ENCODE data around the gene CEP250.
"Not testable (repeated sequence)": the region's sequence is repeated elsewhere in the genome, so short reads cannot be mapped to it uniquely, and the experiment has no call there.

Gene CEP250

DNA sequence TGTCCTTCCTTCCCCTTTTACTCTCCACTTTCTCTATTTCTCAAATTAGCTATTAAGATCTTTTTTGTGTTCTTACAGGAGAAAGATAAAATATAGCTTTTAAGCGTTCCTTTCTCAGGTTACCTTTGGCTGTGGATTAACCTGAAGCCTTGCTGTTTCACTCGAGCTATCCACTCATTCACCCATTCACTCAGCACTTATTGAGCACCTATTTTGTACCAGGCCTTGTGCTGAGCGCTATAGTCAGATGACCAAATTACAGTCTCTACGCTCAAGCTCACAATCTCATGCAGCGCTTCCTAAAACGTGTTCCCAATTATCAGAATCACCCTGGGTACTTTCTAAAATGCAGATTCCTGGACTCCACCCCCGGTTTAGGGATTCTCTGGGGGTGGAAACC, 1.8 kb upstream of the CEP250 start:
- TF ChIP-seq, protein P1, sequence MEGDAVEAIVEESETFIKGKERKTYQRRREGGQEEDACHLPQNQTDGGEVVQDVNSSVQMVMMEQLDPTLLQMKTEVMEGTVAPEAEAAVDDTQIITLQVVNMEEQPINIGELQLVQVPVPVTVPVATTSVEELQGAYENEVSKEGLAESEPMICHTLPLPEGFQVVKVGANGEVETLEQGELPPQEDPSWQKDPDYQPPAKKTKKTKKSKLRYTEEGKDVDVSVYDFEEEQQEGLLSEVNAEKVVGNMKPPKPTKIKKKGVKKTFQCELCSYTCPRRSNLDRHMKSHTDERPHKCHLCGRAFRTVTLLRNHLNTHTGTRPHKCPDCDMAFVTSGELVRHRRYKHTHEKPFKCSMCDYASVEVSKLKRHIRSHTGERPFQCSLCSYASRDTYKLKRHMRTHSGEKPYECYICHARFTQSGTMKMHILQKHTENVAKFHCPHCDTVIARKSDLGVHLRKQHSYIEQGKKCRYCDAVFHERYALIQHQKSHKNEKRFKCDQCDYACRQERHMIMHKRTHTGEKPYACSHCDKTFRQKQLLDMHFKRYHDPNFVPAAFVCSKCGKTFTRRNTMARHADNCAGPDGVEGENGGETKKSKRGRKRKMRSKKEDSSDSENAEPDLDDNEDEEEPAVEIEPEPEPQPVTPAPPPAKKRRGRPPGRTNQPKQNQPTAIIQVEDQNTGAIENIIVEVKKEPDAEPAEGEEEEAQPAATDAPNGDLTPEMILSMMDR (conservative IDR thresholded peaks at IDR 0.05; ENCODE audit: low read depth, low read length) = no peak
- H3K4me3 ChIP-seq (ENCODE audit: low read length) = peak overlapping the region; percentile 90
- no peak for DNase-seq (ENCODE audit: low read depth)

DNA sequence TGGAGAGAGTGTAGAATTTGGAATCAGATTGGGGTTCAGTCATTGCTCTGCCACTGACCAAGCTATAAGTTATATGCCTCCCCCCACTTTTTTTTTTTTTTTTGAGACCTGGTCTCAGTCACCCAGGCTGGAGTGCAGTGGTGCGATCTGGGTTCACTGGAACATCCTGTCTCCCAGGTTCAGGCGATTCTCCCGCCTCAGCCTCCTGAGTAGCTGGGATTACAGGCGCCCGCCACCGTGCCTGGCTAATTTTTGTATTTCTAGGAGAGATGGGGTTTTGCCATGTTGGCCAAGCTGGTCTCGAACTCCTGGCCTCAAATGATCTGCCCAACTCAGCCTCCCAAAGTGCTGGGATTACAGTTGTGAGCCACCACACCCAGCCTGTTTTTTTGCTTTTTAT, 1.3 kb downstream of the CEP250 start:
- not testable (repeated sequence) for DNase-seq (ENCODE audit: low read depth); H3K4me3 ChIP-seq (ENCODE audit: low read length)

DNA sequence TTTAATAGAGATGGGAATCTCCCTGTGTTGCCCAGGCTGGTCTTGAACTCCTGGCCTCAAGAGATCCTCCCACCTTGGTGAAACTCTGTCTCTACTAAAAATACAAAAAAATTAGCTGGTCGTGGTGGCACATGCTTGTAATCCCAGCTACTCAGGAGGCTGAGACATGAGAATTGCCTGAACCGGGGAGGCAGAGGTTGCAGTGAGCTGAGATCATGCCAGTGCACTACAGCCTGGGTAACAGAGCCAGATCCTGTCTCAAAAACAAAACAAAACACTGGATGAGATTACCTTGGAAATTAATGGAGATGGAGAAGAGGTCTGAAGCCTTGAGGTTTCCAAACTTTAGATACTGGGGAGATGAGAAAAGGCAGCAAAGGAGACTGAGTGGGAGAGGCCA, 2.1 kb downstream of the CEP250 start:
- not testable (repeated sequence) for H3K4me3 ChIP-seq (ENCODE audit: low read length); DNase-seq (ENCODE audit: low read depth)

DNA sequence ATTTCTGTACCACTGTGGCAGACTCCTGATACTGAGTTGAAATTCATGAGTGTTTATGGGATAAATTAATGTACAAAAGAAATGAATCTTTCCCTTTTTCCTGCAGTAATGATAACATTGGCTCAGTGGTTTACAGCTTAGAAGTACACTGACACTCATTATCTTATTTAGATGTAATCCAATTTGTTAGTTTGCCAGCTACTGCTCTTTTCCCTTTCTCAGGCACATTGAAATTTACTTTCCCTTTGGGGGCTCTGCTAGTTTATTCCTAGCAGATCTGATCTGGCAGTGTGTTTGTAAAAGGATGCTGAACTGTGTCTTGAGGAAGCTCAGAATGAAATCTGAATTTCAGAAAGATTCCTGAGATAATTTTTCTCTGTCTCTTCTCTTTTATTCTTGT, 3.0 kb downstream of the CEP250 start:
- H3K4me3 ChIP-seq (ENCODE audit: low read length) = no peak overlapping the region
- DNase-seq (ENCODE audit: low read depth) = no peak
- TF ChIP-seq, protein P1 (conservative IDR thresholded peaks at IDR 0.05; ENCODE audit: low read depth, low read length) = no peak

DNA sequence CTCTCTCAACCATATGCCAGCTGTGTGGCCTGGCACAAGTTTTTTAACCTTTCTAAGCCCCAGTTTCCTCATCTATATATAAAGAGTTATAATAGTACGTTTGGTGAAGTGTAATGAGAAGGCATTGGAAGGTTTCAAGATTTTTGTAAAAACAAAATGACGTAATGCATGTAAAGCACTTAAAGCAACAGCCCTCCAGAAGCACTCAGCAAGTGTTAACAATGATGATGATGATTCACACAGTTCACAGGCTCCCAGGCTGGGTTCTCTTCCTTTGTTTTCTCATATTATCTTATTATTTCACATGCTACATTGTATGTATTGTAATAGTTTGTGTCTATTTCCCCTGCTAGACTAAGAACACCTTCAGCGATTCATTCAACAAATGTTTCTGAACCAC, 6.2 kb downstream of the CEP250 start:
- H3K4me3 ChIP-seq (ENCODE audit: low read length) = no peak overlapping the region
- DNase-seq (ENCODE audit: low read depth) = no peak
- TF ChIP-seq, protein P1 (conservative IDR thresholded peaks at IDR 0.05; ENCODE audit: low read depth, low read length) = no peak

DNA sequence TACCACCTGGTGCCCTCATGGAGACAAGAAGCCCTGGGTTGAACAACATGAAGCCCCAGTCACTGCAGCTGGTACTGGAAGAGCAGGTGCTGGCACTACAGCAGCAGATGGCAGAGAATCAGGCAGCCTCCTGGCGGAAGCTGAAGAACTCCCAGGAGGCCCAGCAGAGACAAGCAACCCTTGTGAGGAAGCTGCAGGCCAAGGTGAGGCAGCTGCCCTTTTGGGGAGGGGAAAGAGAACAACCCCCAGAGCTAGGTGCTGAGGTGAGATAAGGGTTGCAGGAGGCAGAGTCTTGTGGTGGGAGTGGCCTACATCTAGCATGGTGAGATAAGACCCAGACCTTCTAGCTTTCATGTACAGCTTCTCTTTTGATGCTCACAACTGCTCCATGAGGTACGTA, 7.0 kb downstream of the CEP250 start:
- H3K4me3 ChIP-seq (ENCODE audit: low read length) = no peak overlapping the region
- TF ChIP-seq, protein P1 (conservative IDR thresholded peaks at IDR 0.05; ENCODE audit: low read depth, low read length) = no peak
- DNase-seq (ENCODE audit: low read depth) = no peak

DNA sequence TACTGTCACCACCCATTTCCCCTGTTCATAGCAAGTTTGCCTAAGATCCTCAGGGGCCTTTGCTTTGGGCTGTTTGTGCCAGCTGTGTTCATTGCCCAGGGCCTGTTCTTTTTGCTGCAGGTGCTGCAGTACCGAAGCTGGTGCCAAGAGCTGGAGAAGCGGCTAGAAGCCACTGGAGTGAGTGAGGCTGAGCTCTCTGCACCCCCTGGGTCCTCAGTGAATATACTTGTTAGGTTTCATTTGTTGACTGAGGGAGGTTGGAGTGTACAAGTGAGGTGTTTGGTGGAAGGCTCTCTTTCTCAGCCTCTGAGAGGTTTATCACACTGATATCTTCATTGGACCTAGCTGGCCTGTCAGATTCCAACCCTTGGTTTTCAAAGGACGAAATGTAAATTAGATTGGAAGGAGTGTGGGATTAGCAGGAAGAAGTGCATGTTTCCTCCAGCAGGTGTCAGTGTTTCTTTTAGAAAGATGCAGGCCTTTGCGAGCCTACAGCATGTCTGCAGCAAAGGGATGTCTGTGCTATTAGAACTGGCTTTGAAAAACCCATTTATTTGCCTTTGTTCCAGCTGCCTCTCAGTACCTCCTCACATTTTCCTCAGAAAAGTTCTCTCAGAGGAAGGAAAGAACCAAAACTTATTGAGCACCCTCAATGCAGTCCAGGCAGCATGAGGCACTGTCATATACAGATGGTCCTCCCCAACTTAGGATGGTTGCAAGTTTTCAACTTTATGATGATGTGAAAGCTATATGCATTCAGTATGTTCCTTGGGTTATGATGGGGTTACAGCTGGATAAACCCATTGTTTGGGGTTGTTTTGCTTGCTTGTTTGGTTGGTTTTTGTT, 8.3 kb downstream of the CEP250 start:
- TF ChIP-seq, protein P1 (conservative IDR thresholded peaks at IDR 0.05; ENCODE audit: low read depth, low read length) = peak; percentile 82
- DNase-seq (ENCODE audit: low read depth) = peak; percentile 19
- H3K4me3 ChIP-seq (ENCODE audit: low read length) = no peak overlapping the region

DNA sequence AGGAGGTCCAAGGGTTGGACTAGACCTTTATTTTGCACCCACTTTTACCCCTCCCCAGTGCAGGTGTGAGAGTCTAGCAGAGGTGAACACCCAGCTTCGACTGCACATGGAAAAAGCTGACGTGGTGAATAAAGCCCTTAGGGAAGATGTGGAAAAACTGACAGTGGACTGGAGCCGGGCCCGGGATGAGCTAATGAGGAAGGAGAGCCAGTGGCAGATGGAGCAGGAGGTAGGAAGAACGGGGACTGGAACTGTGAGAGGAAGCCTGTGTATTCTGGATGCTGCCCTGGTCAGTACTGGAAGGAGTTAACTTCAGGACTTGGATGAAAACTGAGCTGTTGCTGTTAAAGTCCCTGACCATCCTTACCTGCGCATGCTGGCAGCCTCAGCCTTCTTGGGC, 10.6 kb downstream of the CEP250 start:
- TF ChIP-seq, protein P1 (conservative IDR thresholded peaks at IDR 0.05; ENCODE audit: low read depth, low read length) = no peak
- no peak for DNase-seq (ENCODE audit: low read depth)

More for the DNA sequence above, 10.6 kb downstream of the CEP250 start:
- H3K4me3 ChIP-seq (ENCODE audit: low read length) = no peak overlapping the region

All from retinal pigment epithelial cell (primary cell).